Omental fat pad (tissue), 4 donors: ENCODE measurements around the gene SUN2. TPM values are rescaled to one million over a fixed set of nuclear protein-coding genes. Genes with fewer than 3 reads are reported as not detected.

Experiments used
- ATAC-seq: fragments of 150-250 bp; one replicate; pipeline ENCODE4 v1.9.1; 2016; ENCODE audit warnings: mild to moderate bottlenecking, moderate library complexity; ENCODE audit not compliant: low FRiP score
- DNase-seq: peaks from one replicate; pipeline ENCODE4 v3.0.0-alpha.2; 2019; ENCODE audit warnings: low spot score
- CTCF ChIP-seq, 3 donors: fragments of 450-650 bp; IDR thresholded peaks; one replicate each; pipeline ENCODE4 v1.5.1; 2016 to 2017; ENCODE audit warnings: antibody characterized with exemption in 3 of 3, mild to moderate bottlenecking in 3 of 3, moderate library complexity in 2 of 3
- total RNA-seq, 4 donors: library from RNA; depleted of rRNA; stranded (reverse); fragments of >200 nt; gene quantifications; one replicate each; pipeline ENCODE4 v1.1.0, GENCODE V29; 2016

Gene SUN2
- total RNA-seq, 4 donors from 2014 or later, result 302 to 509 (median 347) TPM

GRCh38 chr22:38776086-38776485 lies 20.3 kb upstream of the SUN2 start:
- DNase-seq, result no peak
- TF ChIP-seq CTCF (IDR thresholded peaks at IDR 0.05), result no peak
- no peak for ATAC-seq

GRCh38 chr22:38775656-38776055 lies 19.9 kb upstream of the SUN2 start:
- DNase-seq (no peak), ATAC-seq (no peak)
- TF ChIP-seq CTCF (IDR thresholded peaks at IDR 0.05), result no peak

GRCh38 chr22:38774496-38775166 lies 18.8 kb upstream of the SUN2 start:
- ATAC-seq (no peak), DNase-seq (no peak)
- TF ChIP-seq CTCF (IDR thresholded peaks at IDR 0.05), result no peak

- ATAC-seq, result no peak
- no peak for DNase-seq
- TF ChIP-seq CTCF (IDR thresholded peaks at IDR 0.05), result no peak
These were observed 17.7 kb upstream of the SUN2 start for GRCh38 chr22:38773363-38773946.

- ATAC-seq (no peak), DNase-seq (no peak)
- no peak for TF ChIP-seq CTCF (IDR thresholded peaks at IDR 0.05)
These were observed 16.8 kb upstream of the SUN2 start for GRCh38 chr22:38772623-38772873.

- TF ChIP-seq CTCF (IDR thresholded peaks at IDR 0.05), result no peak
- no peak for ATAC-seq
- DNase-seq, result no peak
These were observed 14.6 kb upstream of the SUN2 start for GRCh38 chr22:38770257-38770949.

- ATAC-seq (no peak), DNase-seq (no peak)
- TF ChIP-seq CTCF (IDR thresholded peaks at IDR 0.05), result no peak
These were observed 12.2 kb upstream of the SUN2 start for GRCh38 chr22:38768036-38768435.
